Measurements from ENCODE around the gene TIMMDC1. TPM values are rescaled to one million over a fixed set of nuclear protein-coding genes. Genes with fewer than 3 reads are reported as not detected.

Gene TIMMDC1
- total and polyA plus RNA-seq, 12 donors: 90.3 to 379 (median 234) TPM

GRCh38 chr3:119571230-119571629 lies 72.9 kb downstream of the TIMMDC1 start:
- WGBS, 2 donors: 77 to 84% methylated on average over 1 of the region's 1 CpG
- H3K36me3 ChIP-seq: no peaks in the 10 kb centered on the region
- DNase-seq (no peak), ATAC-seq (peak in 3 of 8 donors; percentile 31 to 60 (median 38))
- TF ChIP-seq CTCF (IDR thresholded peaks at IDR 0.05): no peak
- H3K9me3 ChIP-seq: no peaks in the 10 kb centered on the region
- H3K27ac ChIP-seq: peak overlapping the region in 9 of 10 donors; percentile 30 to 88 (median 55)
- H3K27me3 ChIP-seq: no peaks in the 10 kb centered on the region
- intact Hi-C loops (cut with DNase I): loop anchor here in 2 of 10 donors (2.0 to 10.0 kb wide), 2 partner anchors 46 to 104 kb away; no protein-coding TSS in a partner anchor
- H3K4me1 ChIP-seq: peaks cover 0 to 30% (median 11%) of the 10 kb centered on the region in 9 donors
- no peak overlapping the region for H3K4me3 ChIP-seq

GRCh38 chr3:119571688-119572087 lies 73.3 kb downstream of the TIMMDC1 start:
- Histone ChIP-seq H3K9me3 (no peaks in the 10 kb centered on the region), H3K4me3 (no peak overlapping the region), H3K4me1 (peaks cover 0 to 30% (median 11%) of the 10 kb centered on the region in 9 donors), H3K27ac (peak overlapping the region; percentile 27 to 88 (median 54)), H3K27me3 (no peaks in the 10 kb centered on the region), H3K36me3 (no peaks in the 10 kb centered on the region)
- no peak for TF ChIP-seq CTCF (IDR thresholded peaks at IDR 0.05)
- 47 to 63% methylated on average over 5 of the region's 5 CpGs for WGBS, 2 donors
- DNase-seq: peak in 1 of 2 donors; percentile 30
- intact Hi-C loops (cut with DNase I): loop anchor here in 2 of 10 donors (2.0 to 10.0 kb wide), 2 partner anchors 47 to 103 kb away; no protein-coding TSS in a partner anchor
- ATAC-seq: peak; percentile 63 to 84 (median 66)

Other genes with a start within 250 kb of the TIMMDC1 start
- gene ARHGAP31, start 204.2 kb upstream of the TIMMDC1 start, total RNA-seq: 10 to 100 TPM; 30.4 to 71.1 (median 37.2) TPM
- gene ARHGAP31, start 204.2 kb upstream of the TIMMDC1 start, polyA plus RNA-seq: 10 to 100 TPM; 10.6 to 11.9 TPM
- 10 to 100 TPM in 9 of 10 donors, 1 to 10 TPM in 1; 9.7 to 25.8 (median 13.5) TPM for gene TMEM39A, start 34.9 kb upstream of the TIMMDC1 start, total RNA-seq
- 10 to 100 TPM in 1 of 2 donors, 1 to 10 TPM in 1; 8.4 to 11.9 TPM for gene TMEM39A, start 34.9 kb upstream of the TIMMDC1 start, polyA plus RNA-seq
- gene POGLUT1, start 29.6 kb upstream of the TIMMDC1 start, total RNA-seq: 10 to 100 TPM in 1 of 10 donors, 1 to 10 TPM in 9; 2.8 to 13.2 (median 6.7) TPM
- gene POGLUT1, start 29.6 kb upstream of the TIMMDC1 start, polyA plus RNA-seq: 10 to 100 TPM in 1 of 2 donors, 1 to 10 TPM in 1; 8.6 to 17.0 TPM
- gene CD80, start 61.1 kb downstream of the TIMMDC1 start, total RNA-seq: 1 to 10 TPM in 1 of 10 donors, under 1 TPM in 4, not detected in 5; 0.12 to 1.6 (median 0.34) TPM
- under 1 TPM in 1 of 2 donors, not detected in 1; 0.01 TPM for gene CD80, start 61.1 kb downstream of the TIMMDC1 start, polyA plus RNA-seq
- 10 to 100 TPM in 6 of 10 donors, 1 to 10 TPM in 4; 7.5 to 16.9 (median 12.6) TPM for gene ADPRH, start 80.9 kb downstream of the TIMMDC1 start, total RNA-seq
- gene ADPRH, start 80.9 kb downstream of the TIMMDC1 start, polyA plus RNA-seq: 1 to 10 TPM; 5.6 to 7.9 TPM
- gene PLA1A, start 99.3 kb downstream of the TIMMDC1 start, total RNA-seq: 10 to 100 TPM in 1 of 10 donors, 1 to 10 TPM in 6, under 1 TPM in 3; 0.55 to 19.3 (median 1.9) TPM
- 1 to 10 TPM; 1.1 to 3.7 TPM for gene PLA1A, start 99.3 kb downstream of the TIMMDC1 start, polyA plus RNA-seq
- gene POPDC2, start 162.0 kb downstream of the TIMMDC1 start, total RNA-seq: 100 to 1,000 TPM; 598 to 928 (median 732) TPM
- gene POPDC2, start 162.0 kb downstream of the TIMMDC1 start, polyA plus RNA-seq: 100 to 1,000 TPM; 351 to 805 TPM
- gene COX17, start 178.9 kb downstream of the TIMMDC1 start, total RNA-seq: 100 to 1,000 TPM in 6 of 10 donors, 10 to 100 TPM in 4; 76.2 to 175 (median 107) TPM
- gene COX17, start 178.9 kb downstream of the TIMMDC1 start, polyA plus RNA-seq: 100 to 1,000 TPM; 228 to 733 TPM
- gene CFAP91, start 204.5 kb downstream of the TIMMDC1 start, total RNA-seq: under 1 TPM; 0.19 to 0.92 (median 0.49) TPM
- 1 to 10 TPM in 1 of 2 donors, under 1 TPM in 1; 0.25 to 1.6 TPM for gene CFAP91, start 204.5 kb downstream of the TIMMDC1 start, polyA plus RNA-seq

Measured in heart right ventricle (tissue), 16 donors.